OCI-LY7 (cell line): ENCODE measurements around the gene CHMP1A.

Experiments
- CTCF ChIP-seq: fragments of 200-600 bp; sonication (generic); conservative IDR thresholded peaks from 2 replicates; pipeline ENCODE4 v1.5.1; 2014; ENCODE audit warnings: mild to moderate bottlenecking, antibody characterized with exemption, low read length, moderate library complexity, mixed read lengths
- EZH2phosphoT487 ChIP-seq: fragments of 200-600 bp; sonication (generic); IDR thresholded peaks from 2 replicates; pipeline ENCODE4 v1.6.1; 2018; ENCODE audit warnings: low read depth, borderline replicate concordance, mild to moderate bottlenecking, mixed run types, antibody characterized with exemption, low read length, moderate library complexity, mixed read lengths

- TF ChIP-seq CTCF, result no peak
- no peak for TF ChIP-seq EZH2phosphoT487
These were observed 842 bp upstream of the CHMP1A start for GRCh38 chr16:89658221-89658879.
